CD14-positive monocyte (primary cell): ENCODE measurements around the gene TRIM69. TPM values are rescaled to one million over a fixed set of nuclear protein-coding genes. Genes with fewer than 3 reads are reported as not detected.
A peak's percentile ranks its signal among the peaks of the same experiment; 100 is the strongest.
"Not testable (repeated sequence)": the region's sequence is repeated elsewhere in the genome, so short reads cannot be mapped to it uniquely, and the experiment has no call there.

ENCODE experiments used
- DNase-seq, 3 donors: peaks; one replicate each; pipeline ENCODE4 v3.0.0-alpha.2; 2011 to 2022
- H2AFZ ChIP-seq: 2 replicates; pipeline ENCODE4 v1.6.0; 2012; ENCODE audit warnings: mild to moderate bottlenecking, low read depth, low read length, inconsistent platforms; ENCODE audit not compliant: insufficient read depth, poor library complexity, severe bottlenecking
- H3K27ac ChIP-seq, 2 donors: 1 replicate in 1 of 2; 2 replicates in 1 of 2; pipeline ENCODE4 v1.5.1; 2012 to 2013; ENCODE audit warnings: low read length in 2 of 2, control low read depth in 1 of 2, inconsistent platforms in 1 of 2, low read depth in 1 of 2, mild to moderate bottlenecking in 1 of 2
- H3K27me3 ChIP-seq, 2 donors: one replicate each; pipeline versions ENCODE4 v1.6.0 to v1.6.1; 2011 to 2013; ENCODE audit warnings: low read length in 2 of 2; ENCODE audit not compliant: control insufficient read depth in 2 of 2, insufficient read depth in 2 of 2
- H3K36me3 ChIP-seq, 2 donors: replicated peaks in 1 of 2; 1 replicate in 1 of 2; 2 replicates in 1 of 2; pipeline versions ENCODE4 v1.5.1 to v1.6.1; 2012 to 2013; ENCODE audit warnings: low read length in 2 of 2, control low read depth in 1 of 2, inconsistent platforms in 1 of 2, mild to moderate bottlenecking in 1 of 2; ENCODE audit not compliant: insufficient read depth in 2 of 2, control insufficient read depth in 1 of 2
- H3K4me1 ChIP-seq, 2 donors: 1 replicate in 1 of 2; 2 replicates in 1 of 2; pipeline versions ENCODE4 v1.5.1 to v1.6.1; 2012 to 2013; ENCODE audit warnings: low read length in 2 of 2, control low read depth in 1 of 2, inconsistent platforms in 1 of 2, mild to moderate bottlenecking in 1 of 2, moderate library complexity in 1 of 2; ENCODE audit not compliant: insufficient read depth in 2 of 2, control insufficient read depth in 1 of 2
- H3K4me2 ChIP-seq: replicated peaks from 2 replicates; pipeline ENCODE3; 2012; ENCODE audit warnings: low read length, moderate library complexity, mild to moderate bottlenecking; ENCODE audit not compliant: poor library complexity, severe bottlenecking; ENCODE audit errors: extremely low read depth
- H3K4me3 ChIP-seq, 3 experiments: fragments of 200-600 bp in 1 of 3; sonication (generic) in 1 of 3; replicated peaks in 1 of 3; 1 replicate in 2 of 3; 2 replicates in 1 of 3; pipeline ENCODE4 v1.5.1; 2011 to 2013; ENCODE audit warnings: low read length in 3 of 3, mild to moderate bottlenecking in 3 of 3, control low read depth in 2 of 3, low read depth in 2 of 3, inconsistent platforms in 1 of 3, moderate library complexity in 1 of 3
- H3K79me2 ChIP-seq: 2 replicates; pipeline ENCODE4 v1.6.0; 2012; ENCODE audit warnings: mild to moderate bottlenecking, control low read depth, inconsistent platforms, low read length, moderate library complexity; ENCODE audit not compliant: insufficient read depth
- H3K9ac ChIP-seq: 2 replicates; pipeline ENCODE4 v1.6.0; 2017; ENCODE audit warnings: low read length, mild to moderate bottlenecking; ENCODE audit not compliant: insufficient read depth, poor library complexity, severe bottlenecking
- H3K9me3 ChIP-seq, 2 donors: replicated peaks in 1 of 2; 1 replicate in 1 of 2; 2 replicates in 1 of 2; pipeline versions ENCODE4 v1.5.1 to v1.6.1; 2012 to 2013; ENCODE audit warnings: low read length in 2 of 2, control low read depth in 1 of 2; ENCODE audit not compliant: control insufficient read depth in 1 of 2, insufficient read depth in 1 of 2
- H4K20me1 ChIP-seq: 2 replicates; pipeline ENCODE4 v1.6.0; 2012; ENCODE audit warnings: mild to moderate bottlenecking, low read length, control low read depth, moderate library complexity; ENCODE audit not compliant: insufficient read depth
- H3K27ac Mint-ChIP-seq, 7 donors: one replicate each; pipeline ENCODE4 v1.8.0; 2020; ENCODE audit warnings: mild to moderate bottlenecking in 7 of 7, mixed read lengths in 7 of 7, moderate library complexity in 6 of 7, inconsistent platforms in 2 of 7
- H3K27me3 Mint-ChIP-seq, 3 donors: one replicate each; pipeline ENCODE4 v1.8.0; 2021 to 2022; ENCODE audit warnings: low read depth in 3 of 3, mild to moderate bottlenecking in 3 of 3, mixed read lengths in 3 of 3, moderate library complexity in 3 of 3, inconsistent platforms in 1 of 3
- H3K36me3 Mint-ChIP-seq, 2 donors: one replicate each; pipeline ENCODE4 v1.8.0; 2020; ENCODE audit warnings: mixed read lengths in 2 of 2, inconsistent platforms in 1 of 2, mild to moderate bottlenecking in 1 of 2
- H3K4me1 Mint-ChIP-seq: one replicate; pipeline ENCODE4 v1.8.0; 2020; ENCODE audit warnings: mild to moderate bottlenecking, mixed read lengths
- H3K4me3 Mint-ChIP-seq, 2 donors: one replicate each; pipeline ENCODE4 v1.8.0; 2020; ENCODE audit warnings: mild to moderate bottlenecking in 2 of 2, mixed read lengths in 2 of 2, moderate library complexity in 1 of 2
- H3K9me3 Mint-ChIP-seq, 7 donors: one replicate each; pipeline ENCODE4 v1.8.0; 2020 to 2022; ENCODE audit warnings: mixed read lengths in 7 of 7, mild to moderate bottlenecking in 6 of 7, moderate library complexity in 6 of 7, inconsistent platforms in 2 of 7
- WGBS: methylation state at CpG from one replicate; pipeline ENCODE4 v1.1.5; 2013; ENCODE audit warnings: missing lambda C conversion rate; ENCODE audit not compliant: insufficient coverage; 5-methylcytosine and 5-hydroxymethylcytosine counted together
- intact Hi-C, 2 donors: fragments of 100-400 bp; cut with micrococcal nuclease; formaldehyde crosslinking; loops; one replicate each; pipeline versions ENCODE4 v1.15.0 to v1.15.1; 2023
- polyA plus RNA-seq, 3 donors: library from polyadenylated mRNA; depleted of rRNA in 1 of 3; unstranded in 2 of 3; stranded (reverse) in 1 of 3; fragments of 300-500 nt in 2 of 3; fragments of >200 nt in 1 of 3; fragmentation: Illumina TruSeq in 2 of 3; gene quantifications; 1 replicate in 2 of 3; 2 replicates in 1 of 3; pipeline ENCODE4 v1.2.3, GENCODE V29; 2012 to 2021
- TF ChIP-seq, protein P1 (sequence below): fragments of 200-600 bp; IDR thresholded peaks from one replicate; pipeline ENCODE4 v1.8.0; 2022; ENCODE audit warnings: antibody characterized with exemption, mild to moderate bottlenecking

Gene TRIM69
- polyA plus RNA-seq, 3 donors, result 9.4 to 18.2 (median 15.8) TPM

DNA sequence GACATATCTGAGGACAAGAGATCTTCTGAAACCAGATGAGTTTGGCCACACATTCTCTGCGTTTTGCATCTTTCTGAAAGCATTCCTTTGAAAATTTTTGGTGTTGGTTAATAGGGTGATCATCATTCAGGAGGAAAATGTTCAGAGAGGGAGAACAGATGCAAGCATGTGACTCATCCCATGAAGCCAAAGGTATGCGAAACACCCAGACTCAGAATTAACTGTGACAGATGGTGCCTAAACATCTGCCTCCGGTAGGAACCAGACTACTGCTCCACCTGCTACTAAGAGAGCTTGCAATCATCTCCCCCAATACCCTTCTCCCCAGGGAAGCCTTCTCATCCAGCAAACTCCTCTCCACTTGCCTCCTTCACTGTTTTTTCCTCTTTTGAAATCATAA lies 46.2 kb downstream of the TRIM69 start:
- TF ChIP-seq, protein P1, sequence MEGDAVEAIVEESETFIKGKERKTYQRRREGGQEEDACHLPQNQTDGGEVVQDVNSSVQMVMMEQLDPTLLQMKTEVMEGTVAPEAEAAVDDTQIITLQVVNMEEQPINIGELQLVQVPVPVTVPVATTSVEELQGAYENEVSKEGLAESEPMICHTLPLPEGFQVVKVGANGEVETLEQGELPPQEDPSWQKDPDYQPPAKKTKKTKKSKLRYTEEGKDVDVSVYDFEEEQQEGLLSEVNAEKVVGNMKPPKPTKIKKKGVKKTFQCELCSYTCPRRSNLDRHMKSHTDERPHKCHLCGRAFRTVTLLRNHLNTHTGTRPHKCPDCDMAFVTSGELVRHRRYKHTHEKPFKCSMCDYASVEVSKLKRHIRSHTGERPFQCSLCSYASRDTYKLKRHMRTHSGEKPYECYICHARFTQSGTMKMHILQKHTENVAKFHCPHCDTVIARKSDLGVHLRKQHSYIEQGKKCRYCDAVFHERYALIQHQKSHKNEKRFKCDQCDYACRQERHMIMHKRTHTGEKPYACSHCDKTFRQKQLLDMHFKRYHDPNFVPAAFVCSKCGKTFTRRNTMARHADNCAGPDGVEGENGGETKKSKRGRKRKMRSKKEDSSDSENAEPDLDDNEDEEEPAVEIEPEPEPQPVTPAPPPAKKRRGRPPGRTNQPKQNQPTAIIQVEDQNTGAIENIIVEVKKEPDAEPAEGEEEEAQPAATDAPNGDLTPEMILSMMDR, result no peak
- peaks cover 0 to 6% (median 1%) of the 10 kb centered on the region in 3 donors for H3K27me3 Mint-ChIP-seq
- no peak overlapping the region for H2AFZ ChIP-seq
- no peaks in the 10 kb centered on the region for H3K36me3 ChIP-seq
- WGBS, result 96% methylated on average over 3 of the region's 3 CpGs
- intact Hi-C loops, result no loop called here
- no peaks in the 10 kb centered on the region for H3K79me2 ChIP-seq
- H3K27ac Mint-ChIP-seq, result no peak overlapping the region
- H3K4me3 ChIP-seq, result no peak overlapping the region
- H3K9me3 ChIP-seq, result no peaks in the 10 kb centered on the region
- peaks cover 2 to 7% of the 10 kb centered on the region in 2 donors for H3K4me1 ChIP-seq
- no peaks in the 10 kb centered on the region for H3K27me3 ChIP-seq
- peaks cover 8% of the 10 kb centered on the region for H3K4me1 Mint-ChIP-seq
- no peak overlapping the region for H3K27ac ChIP-seq
- no peaks in the 10 kb centered on the region for H4K20me1 ChIP-seq
- no peak for DNase-seq
- H3K9ac ChIP-seq, result no peak overlapping the region
- H3K36me3 Mint-ChIP-seq, result no peaks in the 10 kb centered on the region
- no peak overlapping the region for H3K4me3 Mint-ChIP-seq
- no peaks in the 10 kb centered on the region for H3K9me3 Mint-ChIP-seq
- no peak overlapping the region for H3K4me2 ChIP-seq

DNA sequence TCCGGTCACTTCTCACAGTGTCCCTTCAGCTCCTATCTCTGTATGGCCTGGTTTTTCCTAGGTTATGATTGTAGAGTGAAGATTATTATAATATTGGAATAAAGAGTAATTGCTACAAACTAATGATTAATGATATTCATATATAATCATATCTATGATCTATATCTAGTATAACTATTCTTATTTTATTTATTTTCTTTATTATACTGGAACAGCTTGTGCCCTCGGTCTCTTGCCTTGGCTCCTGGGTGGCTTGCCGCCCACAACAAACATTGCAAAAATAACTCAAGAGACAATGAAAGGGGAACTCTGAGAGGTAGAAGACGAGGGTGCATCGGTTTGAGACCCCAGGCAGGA lies 48.6 kb downstream of the TRIM69 start:
- H3K36me3 Mint-ChIP-seq, H4K20me1 ChIP-seq, H3K36me3 ChIP-seq, H3K27me3 ChIP-seq, H3K27me3 Mint-ChIP-seq, H3K9me3 Mint-ChIP-seq, DNase-seq, H3K4me2 ChIP-seq, H3K9me3 ChIP-seq, H3K4me1 ChIP-seq, H3K79me2 ChIP-seq, H3K4me1 Mint-ChIP-seq: not testable (repeated sequence)
- WGBS, result no CpG with 5 or more reads among the region's 5 CpGs
- peak overlapping the region; percentile 78 to 98 (median 87) for H3K4me3 ChIP-seq
- H3K27ac ChIP-seq, result peak overlapping the region in 1 of 2 donors; percentile 95
- TF ChIP-seq, protein P1, result peak; percentile 64
- H3K9ac ChIP-seq, result peak overlapping the region; percentile 91
- H3K4me3 Mint-ChIP-seq, result peak overlapping the region in 1 of 2 donors; percentile 97
- intact Hi-C loops, result loop anchor here (5.0 kb wide), 1 partner anchor 123 kb away; the partner anchor contains the start of gene SPG11 (in 2 of the 2)
- peak overlapping the region; percentile 64 for H2AFZ ChIP-seq
- H3K27ac Mint-ChIP-seq, result peak overlapping the region in 4 of 7 donors; percentile 88 to 99 (median 96)
